Measurements from ENCODE around the gene SLC16A7. TPM values are rescaled to one million over a fixed set of nuclear protein-coding genes. Genes with fewer than 3 reads are reported as not detected.

The SLC16A7 gene
- total RNA-seq, 4 donors from 2014 or later = 34.7 to 59.4 (median 53.8) TPM

DNA sequence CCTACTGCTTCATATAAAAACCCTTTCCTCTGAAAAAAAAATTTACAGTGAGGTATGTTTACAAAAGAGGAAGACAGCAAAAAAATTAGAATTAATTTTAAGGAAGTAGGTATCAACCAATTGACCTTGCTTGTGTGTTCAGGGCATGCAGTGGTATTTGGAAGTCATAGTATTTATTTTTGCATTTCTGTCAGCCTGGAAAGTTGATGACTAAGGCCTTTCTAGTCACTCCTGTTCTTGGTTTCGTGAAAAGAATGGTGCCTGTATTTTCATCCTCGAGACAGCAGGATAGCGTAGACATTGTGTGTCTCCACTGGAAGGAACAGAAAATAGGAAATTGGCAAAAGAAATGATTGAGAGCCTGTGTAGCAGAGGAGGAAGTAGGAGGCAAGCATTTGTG, 24.5 kb downstream of the SLC16A7 start:
- Histone ChIP-seq H3K4me3 (no peak overlapping the region), H3K4me1 (no peaks in the 10 kb centered on the region), H3K27me3 (no peaks in the 10 kb centered on the region), H3K36me3 (no peaks in the 10 kb centered on the region), H3K9me3 (no peaks in the 10 kb centered on the region), H3K27ac (no peak overlapping the region)
- 69% methylated on average over 3 of the region's 3 CpGs for WGBS
- no peak for DNase-seq (ENCODE audit: low spot score in 2 of 2)
- TF ChIP-seq EP300 (IDR thresholded peaks at IDR 0.05) (no peak), POLR2A (IDR thresholded peaks at IDR 0.05) (no peak), POLR2AphosphoS5 (IDR thresholded peaks at IDR 0.05) (no peak)
- TF ChIP-seq, protein P1, sequence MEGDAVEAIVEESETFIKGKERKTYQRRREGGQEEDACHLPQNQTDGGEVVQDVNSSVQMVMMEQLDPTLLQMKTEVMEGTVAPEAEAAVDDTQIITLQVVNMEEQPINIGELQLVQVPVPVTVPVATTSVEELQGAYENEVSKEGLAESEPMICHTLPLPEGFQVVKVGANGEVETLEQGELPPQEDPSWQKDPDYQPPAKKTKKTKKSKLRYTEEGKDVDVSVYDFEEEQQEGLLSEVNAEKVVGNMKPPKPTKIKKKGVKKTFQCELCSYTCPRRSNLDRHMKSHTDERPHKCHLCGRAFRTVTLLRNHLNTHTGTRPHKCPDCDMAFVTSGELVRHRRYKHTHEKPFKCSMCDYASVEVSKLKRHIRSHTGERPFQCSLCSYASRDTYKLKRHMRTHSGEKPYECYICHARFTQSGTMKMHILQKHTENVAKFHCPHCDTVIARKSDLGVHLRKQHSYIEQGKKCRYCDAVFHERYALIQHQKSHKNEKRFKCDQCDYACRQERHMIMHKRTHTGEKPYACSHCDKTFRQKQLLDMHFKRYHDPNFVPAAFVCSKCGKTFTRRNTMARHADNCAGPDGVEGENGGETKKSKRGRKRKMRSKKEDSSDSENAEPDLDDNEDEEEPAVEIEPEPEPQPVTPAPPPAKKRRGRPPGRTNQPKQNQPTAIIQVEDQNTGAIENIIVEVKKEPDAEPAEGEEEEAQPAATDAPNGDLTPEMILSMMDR (IDR thresholded peaks at IDR 0.05) = no peak

DNA sequence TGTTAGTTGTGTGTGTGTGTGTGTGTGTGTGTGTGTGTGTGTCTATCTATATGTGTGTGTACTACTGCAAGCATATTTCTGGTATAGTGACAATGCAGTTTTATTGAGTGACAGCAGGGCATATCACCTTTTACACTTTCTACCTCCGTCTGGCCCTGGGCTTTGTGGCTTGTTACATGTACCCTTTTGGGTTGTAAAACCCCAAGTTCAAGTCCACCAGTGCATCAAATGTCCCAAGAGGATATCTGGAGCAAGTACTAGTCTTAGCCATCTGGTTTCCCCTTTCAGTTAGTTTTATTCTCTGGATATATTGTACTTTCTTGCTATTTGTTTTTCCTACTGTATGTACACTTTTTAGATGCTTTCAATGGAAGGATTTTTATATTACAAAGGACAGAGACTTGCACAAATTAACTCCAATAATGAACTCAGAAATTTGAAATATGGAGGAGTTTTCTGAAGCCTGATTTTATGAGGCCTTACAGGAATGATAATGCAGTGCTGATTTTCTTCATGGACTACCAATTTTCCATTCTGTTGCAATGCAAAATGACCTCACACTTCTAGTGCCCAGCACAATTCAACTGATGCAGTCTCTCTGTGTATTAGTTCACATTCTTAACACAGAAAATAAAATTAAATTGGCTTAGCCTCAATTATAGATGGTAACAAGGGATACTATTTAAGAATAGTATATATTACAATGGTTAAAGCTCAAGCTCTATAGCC, 29.1 kb downstream of the SLC16A7 start:
- TF ChIP-seq POLR2A (IDR thresholded peaks at IDR 0.05) = no peak
- TF ChIP-seq, protein P1 (IDR thresholded peaks at IDR 0.05) = no peak
- no peak for TF ChIP-seq POLR2AphosphoS5 (IDR thresholded peaks at IDR 0.05)
- no peak for TF ChIP-seq EP300 (IDR thresholded peaks at IDR 0.05)

DNA sequence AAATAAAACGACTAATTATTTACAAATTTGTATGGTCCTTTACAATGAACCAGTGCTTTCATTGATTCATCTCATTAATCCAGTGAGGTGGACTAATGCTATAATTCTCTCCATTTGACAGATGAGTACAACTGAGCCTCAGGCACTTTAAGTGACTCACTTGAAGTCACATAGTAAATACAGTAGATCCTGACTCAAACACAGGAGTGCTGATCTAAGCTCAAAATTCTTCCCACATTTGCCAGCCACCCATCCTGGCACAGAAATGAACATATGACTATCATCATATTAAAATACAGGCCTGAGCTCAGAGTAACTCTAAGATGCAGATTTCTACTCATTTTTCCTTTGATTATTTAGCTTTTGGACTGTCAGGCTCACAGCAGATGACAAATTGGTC, 30.6 kb downstream of the SLC16A7 start:
- no peak for TF ChIP-seq POLR2A (IDR thresholded peaks at IDR 0.05)
- TF ChIP-seq POLR2AphosphoS5 (IDR thresholded peaks at IDR 0.05) = no peak
- no peak for TF ChIP-seq EP300 (IDR thresholded peaks at IDR 0.05)
- TF ChIP-seq, protein P1 (IDR thresholded peaks at IDR 0.05) = no peak
- Histone ChIP-seq H3K4me3 (no peak overlapping the region), H3K27ac (no peak overlapping the region), H3K36me3 (no peaks in the 10 kb centered on the region), H3K9me3 (no peaks in the 10 kb centered on the region), H3K4me1 (no peaks in the 10 kb centered on the region), H3K27me3 (no peaks in the 10 kb centered on the region)
- 75% methylated on average over 1 of the region's 1 CpG for WGBS
- no peak for DNase-seq (ENCODE audit: low spot score in 2 of 2)

More for the DNA sequence above, 29.1 kb downstream of the SLC16A7 start:
- no peaks in the 10 kb centered on the region for H3K36me3 ChIP-seq
- no peak overlapping the region for H3K27ac ChIP-seq
- no peak overlapping the region for H3K4me3 ChIP-seq
- no peaks in the 10 kb centered on the region for H3K27me3 ChIP-seq
- no peaks in the 10 kb centered on the region for H3K4me1 ChIP-seq
- no peaks in the 10 kb centered on the region for H3K9me3 ChIP-seq
- 90% methylated on average over 1 of the region's 1 CpG for WGBS
- DNase-seq (ENCODE audit: low spot score in 2 of 2) = no peak

DNA sequence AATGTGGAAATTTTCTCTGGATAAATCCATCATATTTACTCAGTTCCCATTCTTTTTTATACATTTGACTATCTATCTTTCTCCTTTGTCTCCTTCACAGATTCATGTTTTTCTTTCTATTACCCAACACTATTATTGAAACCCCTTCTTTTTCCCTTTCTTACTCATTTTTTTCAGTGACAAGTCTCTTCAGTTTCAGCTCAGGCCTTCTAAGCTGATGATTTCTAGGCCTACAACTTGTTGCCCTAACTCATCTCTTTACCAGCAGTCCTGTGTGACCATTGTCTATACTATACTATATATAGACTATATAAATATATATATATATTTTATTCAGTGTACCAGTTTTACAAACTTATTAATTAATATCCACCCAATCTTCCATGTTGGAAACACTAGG, 31.8 kb downstream of the SLC16A7 start:
- TF ChIP-seq POLR2A (IDR thresholded peaks at IDR 0.05) = no peak
- no peak for TF ChIP-seq EP300 (IDR thresholded peaks at IDR 0.05)
- TF ChIP-seq, protein P1 (IDR thresholded peaks at IDR 0.05) = no peak
- no peak for TF ChIP-seq POLR2AphosphoS5 (IDR thresholded peaks at IDR 0.05)
- H3K9me3 ChIP-seq = no peaks in the 10 kb centered on the region
- no peak for DNase-seq (ENCODE audit: low spot score in 2 of 2)
- H3K27me3 ChIP-seq = no peaks in the 10 kb centered on the region
- H3K36me3 ChIP-seq = no peaks in the 10 kb centered on the region
- H3K27ac ChIP-seq = no peak overlapping the region
- H3K4me3 ChIP-seq = no peak overlapping the region
- no peaks in the 10 kb centered on the region for H3K4me1 ChIP-seq

DNA sequence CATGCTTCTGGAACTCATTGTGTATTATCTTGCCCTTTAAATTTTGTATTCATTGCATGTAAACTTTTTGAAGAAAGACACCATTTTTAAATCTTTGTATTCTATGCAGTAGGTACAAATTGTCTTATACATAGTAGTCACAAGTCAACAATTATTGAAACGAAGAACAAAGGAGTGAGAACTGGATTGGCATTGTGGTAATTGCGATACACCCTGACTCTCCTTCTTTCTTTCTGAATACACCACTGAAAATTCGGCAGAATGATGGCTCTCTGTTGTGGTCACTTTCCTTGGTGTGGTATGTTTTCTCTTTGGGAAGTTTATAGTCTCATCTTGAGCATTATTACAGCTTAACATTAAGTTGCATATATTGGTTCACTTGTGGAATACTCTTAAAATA, 34.1 kb downstream of the SLC16A7 start:
- TF ChIP-seq EP300 (IDR thresholded peaks at IDR 0.05) (no peak), POLR2AphosphoS5 (IDR thresholded peaks at IDR 0.05) (no peak), POLR2A (IDR thresholded peaks at IDR 0.05) (no peak)
- TF ChIP-seq, protein P1 (IDR thresholded peaks at IDR 0.05) = no peak
- H3K9me3 ChIP-seq = no peaks in the 10 kb centered on the region

More for the DNA sequence above, 34.1 kb downstream of the SLC16A7 start:
- H3K27me3 ChIP-seq = no peaks in the 10 kb centered on the region
- H3K36me3 ChIP-seq = no peaks in the 10 kb centered on the region
- no peak overlapping the region for H3K27ac ChIP-seq
- no peak for DNase-seq (ENCODE audit: low spot score in 2 of 2)
- no peaks in the 10 kb centered on the region for H3K4me1 ChIP-seq
- WGBS = 91% methylated on average over 3 of the region's 3 CpGs
- H3K4me3 ChIP-seq = no peak overlapping the region
